IMR-90 (cell line): ENCODE measurements around the gene MRPL48. TPM values are rescaled to one million over a fixed set of nuclear protein-coding genes. Genes with fewer than 3 reads are reported as not detected.

Experiments
- ATAC-seq: fragments of 200-7000 bp; cut with Tn5 transposase; 2 replicates; pipeline ENCODE4 v1.9.1; 2020; ENCODE audit warnings: low read depth, mild to moderate bottlenecking, moderate library complexity
- BruUV-seq: library from RNA; stranded (reverse); fragments of 400-500 nt; replicated peaks from 2 replicates; lab custom pipeline; 2021; lab: Mats Ljungman, UMichigan
- CTCF ChIA-PET: fragments of 300-600 bp; formaldehyde crosslinking; extraction: SDS; loops from one replicate; lab custom pipeline; 2021; ENCODE audit warnings: antibody characterized with exemption; lab: Yijun Ruan, JAX
- POLR2A ChIA-PET: fragments of 300-600 bp; sonication (Branson Sonifier 250); formaldehyde crosslinking; loops from one replicate; lab custom pipeline; 2022; ENCODE audit warnings: antibody characterized with exemption; ENCODE audit not compliant: unreplicated experiment; lab: Charles Lee
- DNase-seq: peaks from one replicate; pipeline ENCODE4 v3.0.0; 2013
- H2AFZ ChIP-seq: replicated peaks from 2 replicates; pipeline ENCODE3; 2013; ENCODE audit warnings: low read length, mild to moderate bottlenecking; ENCODE audit not compliant: poor library complexity
- H2AK5ac ChIP-seq: 2 replicates; pipeline ENCODE4 v1.6.1; 2013; ENCODE audit warnings: low read depth, low read length, inconsistent platforms
- H2AK9ac ChIP-seq: replicated peaks from 2 replicates; pipeline ENCODE3; 2013; ENCODE audit warnings: mild to moderate bottlenecking, low read depth, low read length, moderate library complexity; ENCODE audit not compliant: poor library complexity
- H2BK120ac ChIP-seq: 2 replicates; pipeline ENCODE4 v1.6.1; 2013; ENCODE audit warnings: low read depth, low read length, inconsistent platforms
- H2BK15ac ChIP-seq: 3 replicates; pipeline ENCODE4 v1.6.1; 2013; ENCODE audit warnings: low read depth, low read length, inconsistent platforms
- H2BK20ac ChIP-seq: 2 replicates; pipeline ENCODE4 v1.6.1; 2013; ENCODE audit warnings: low read depth, mild to moderate bottlenecking, inconsistent platforms, low read length, moderate library complexity
- H2BK5ac ChIP-seq: 2 replicates; pipeline ENCODE4 v1.6.1; 2013; ENCODE audit warnings: mild to moderate bottlenecking, low read depth, low read length, inconsistent platforms; ENCODE audit not compliant: poor library complexity, severe bottlenecking
- H3K14ac ChIP-seq: replicated peaks from 2 replicates; pipeline ENCODE4 v1.6.1; 2013; ENCODE audit warnings: low read depth, low read length, inconsistent platforms
- H3K18ac ChIP-seq: 2 replicates; pipeline ENCODE4 v1.6.1; 2013; ENCODE audit warnings: low read depth, low read length, control low read depth
- H3K23ac ChIP-seq: 2 replicates; pipeline ENCODE4 v1.6.1; 2013; ENCODE audit warnings: low read depth, low read length, inconsistent platforms
- H3K27ac ChIP-seq: 2 replicates; pipeline ENCODE4 v1.5.1; 2013; ENCODE audit warnings: mild to moderate bottlenecking, control low read depth, low read length; ENCODE audit not compliant: insufficient read depth
- H3K27me3 ChIP-seq: 2 replicates; pipeline ENCODE4 v1.6.1; 2013; ENCODE audit warnings: low read length; ENCODE audit not compliant: control insufficient read depth, insufficient read depth
- H3K36me3 ChIP-seq: 2 replicates; pipeline ENCODE4 v1.6.1; 2013; ENCODE audit warnings: low read length, mixed read lengths; ENCODE audit not compliant: control insufficient read depth, insufficient read depth
- H3K4ac ChIP-seq: 2 replicates; pipeline ENCODE4 v1.6.1; 2013; ENCODE audit warnings: low read depth, low read length, inconsistent platforms
- H3K4me1 ChIP-seq: 2 replicates; pipeline ENCODE4 v1.6.1; 2013; ENCODE audit warnings: low read length, mixed read lengths; ENCODE audit not compliant: control insufficient read depth, insufficient read depth
- H3K4me2 ChIP-seq: 2 replicates; pipeline ENCODE4 v1.6.1; 2013; ENCODE audit warnings: low read depth, mild to moderate bottlenecking, control low read depth, low read length, moderate library complexity
- H3K4me3 ChIP-seq: 2 replicates; pipeline ENCODE4 v1.5.1; 2013; ENCODE audit warnings: low read depth, mild to moderate bottlenecking, control low read depth, low read length, moderate library complexity; ENCODE audit not compliant: insufficient read depth
- H3K56ac ChIP-seq: 2 replicates; pipeline ENCODE4 v1.6.1; 2013; ENCODE audit warnings: low read length, inconsistent platforms; ENCODE audit not compliant: insufficient read depth; ENCODE audit errors: extremely low read depth
- H3K79me1 ChIP-seq, 2 experiments: 2 replicates each; pipeline ENCODE4 v1.6.1; 2013; ENCODE audit warnings: low read length in 2 of 2, inconsistent platforms in 1 of 2, low read depth in 1 of 2
- H3K9ac ChIP-seq: 2 replicates; pipeline ENCODE4 v1.6.1; 2013; ENCODE audit warnings: low read depth, low read length, control low read depth
- H3K9me1 ChIP-seq: 2 replicates; pipeline ENCODE4 v1.6.1; 2013; ENCODE audit warnings: low read length, inconsistent platforms; ENCODE audit not compliant: insufficient read depth
- H3K9me3 ChIP-seq: 2 replicates; pipeline ENCODE4 v1.6.1; 2013; ENCODE audit warnings: low read length; ENCODE audit not compliant: control insufficient read depth, insufficient read depth
- H4K20me1 ChIP-seq: 2 replicates; pipeline ENCODE4 v1.6.1; 2013; ENCODE audit warnings: low read length, inconsistent platforms; ENCODE audit not compliant: insufficient read depth
- H4K5ac ChIP-seq: 2 replicates; pipeline ENCODE4 v1.6.1; 2013; ENCODE audit warnings: mild to moderate bottlenecking, low read depth, low read length, control low read depth
- H4K8ac ChIP-seq, 2 experiments: 2 replicates each; pipeline ENCODE4 v1.6.1; 2013; ENCODE audit warnings: low read depth in 2 of 2, low read length in 2 of 2, control low read depth in 1 of 2, inconsistent platforms in 1 of 2
- H4K91ac ChIP-seq: 2 replicates; pipeline ENCODE4 v1.6.1; 2013; ENCODE audit warnings: low read depth, low read length, inconsistent platforms; ENCODE audit not compliant: insufficient read depth
- BHLHE40 ChIP-seq: fragments of 150-350 bp; IDR thresholded peaks from 2 replicates; pipeline ENCODE4 v1.6.1; 2016; ENCODE audit warnings: mild to moderate bottlenecking, low read depth, low read length
- CEBPB ChIP-seq: IDR thresholded peaks from 2 replicates; pipeline ENCODE4 v1.6.1; 2012; ENCODE audit warnings: low read depth, low read length, improper control_type of control experiment
- WGBS, 2 experiments: methylation state at CpG; one replicate each; pipeline versions ENCODE4 v1.1.5 to v1.1.7; 2013; ENCODE audit warnings: missing lambda C conversion rate in 2 of 2; ENCODE audit not compliant: insufficient read length in 1 of 2; ENCODE audit errors: extremely low coverage in 2 of 2; 5-methylcytosine and 5-hydroxymethylcytosine counted together
- dilution Hi-C: fragments of 300-500 bp; cut with HindIII; formaldehyde crosslinking; loops from one replicate; pipeline ENCODE4 v1.14.3; 2018; ENCODE audit warnings: low sequenced_read_pairs; ENCODE audit not compliant: unreplicated experiment
- in situ Hi-C: fragments of 300-500 bp; cut with MboI; formaldehyde crosslinking; loops from 3 replicates; pipeline ENCODE4 v1.14.3; 2019; ENCODE audit warnings: low sequenced_read_pairs, inconsistent platforms, mixed read lengths
- intact Hi-C: fragments of 100-400 bp; cut with micrococcal nuclease; formaldehyde crosslinking; loops from 2 replicates; pipeline ENCODE4 v1.10.0; 2022
- polyA plus RNA-seq, 3 experiments: library from polyadenylated mRNA; depleted of rRNA; stranded (reverse); fragments of >200 nt; gene quantifications; 2 replicates each; pipeline ENCODE4 v1.2.3, GENCODE V29; 2012; ENCODE audit warnings: low replicate concordance in 1 of 3
- total RNA-seq: library from RNA; depleted of rRNA; stranded (reverse); fragments of >200 nt; gene quantifications from 2 replicates; pipeline ENCODE4 v1.2.3, GENCODE V29; 2012

The MRPL48 gene
- total and polyA plus RNA-seq, 2 of the 4 experiments (the other 2 are of a cell fraction), result 24.0 to 29.4 TPM

DNA sequence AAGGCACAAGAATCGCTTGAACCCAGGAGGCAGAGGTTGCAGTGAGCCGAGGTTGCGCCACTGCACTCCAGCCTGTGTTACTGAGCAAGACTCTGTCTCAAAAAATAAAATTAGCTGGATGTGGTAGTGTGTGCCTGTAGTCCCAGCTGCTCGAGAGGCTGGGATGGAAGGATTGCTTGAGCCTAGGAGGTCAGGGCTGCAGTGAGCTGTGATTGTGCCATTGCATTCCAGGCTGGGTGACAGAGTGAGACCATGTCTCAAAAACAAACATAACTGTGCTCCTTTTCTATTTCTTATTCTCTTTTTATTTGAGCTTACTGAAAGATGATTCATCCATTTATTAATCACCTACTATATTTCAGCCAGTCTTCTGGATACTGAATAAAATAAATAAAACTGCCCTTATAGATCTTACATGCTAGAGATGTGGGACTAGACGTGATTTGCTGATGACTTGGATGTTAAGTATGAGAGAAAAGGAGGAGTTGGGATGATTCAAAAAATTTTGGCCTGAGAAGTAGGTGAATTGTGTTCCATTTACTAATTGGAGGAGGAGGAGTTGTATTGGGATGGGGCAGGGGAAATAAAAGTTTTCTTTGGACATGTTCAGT, 107.2 kb downstream of the MRPL48 start:
- no peak overlapping the region for H3K23ac ChIP-seq
- H3K56ac ChIP-seq, result no peak overlapping the region
- TF ChIP-seq CEBPB (peak; percentile 54; the same call in 1 of the 2 replicates), BHLHE40 (no peak)
- POLR2A ChIA-PET, result no interaction called here
- H3K4me1 ChIP-seq, result no peaks in the 10 kb centered on the region
- H3K36me3 ChIP-seq, result peaks cover 8% of the 10 kb centered on the region; the same call in 1 of the 2 replicates
- H2BK120ac ChIP-seq, result no peak overlapping the region
- no peak overlapping the region for H2BK5ac ChIP-seq
- BruUV-seq, result no TSS peak
- 88% methylated on average over 1 of the region's 5 CpGs; no CpG with 5 or more reads in 1 of the 2 experiments for WGBS, 2 experiments
- H2BK20ac ChIP-seq, result no peak overlapping the region
- DNase-seq (peak; percentile 81), ATAC-seq (peak; percentile 95)
- H3K27ac ChIP-seq, result no peak overlapping the region
- no peak overlapping the region for H2BK15ac ChIP-seq
- dilution Hi-C loops, result no loop called here
- H2AFZ ChIP-seq, result no peak overlapping the region
- H3K4ac ChIP-seq, result no peak overlapping the region
- H3K4me3 ChIP-seq, result no peak overlapping the region
- H2AK9ac ChIP-seq, result no peak overlapping the region
- H3K4me2 ChIP-seq, result no peak overlapping the region
- H3K18ac ChIP-seq, result no peak overlapping the region
- H3K79me1 ChIP-seq, result peaks cover 3 to 4% of the 10 kb centered on the region in 2 experiments; a peak in 2 of 4 replicates
- H2AK5ac ChIP-seq, result no peak overlapping the region
- no peaks in the 10 kb centered on the region for H3K27me3 ChIP-seq
- no peaks in the 10 kb centered on the region for H3K9me3 ChIP-seq
- no peak overlapping the region for H3K9ac ChIP-seq
- intact Hi-C loops, result no loop called here
- H4K5ac ChIP-seq, result no peak overlapping the region
- H3K14ac ChIP-seq, result no peak overlapping the region; the same call in 1 of the 2 replicates
- no peak overlapping the region for H4K8ac ChIP-seq
- H4K20me1 ChIP-seq, result 0 out of 2 replicates have a peak, but pooled peaks cover 3% of the 10 kb centered on the region
- H4K91ac ChIP-seq, result no peak overlapping the region
- in situ Hi-C loops, result no loop called here
- CTCF ChIA-PET, result no interaction called here
- H3K9me1 ChIP-seq, result peaks cover 7% of the 10 kb centered on the region; the same call in 1 of the 2 replicates
